Measurements from ENCODE around the gene LELP1.
A peak's percentile ranks its signal among the peaks of the same experiment; 100 is the strongest.

The LELP1 gene

DNA sequence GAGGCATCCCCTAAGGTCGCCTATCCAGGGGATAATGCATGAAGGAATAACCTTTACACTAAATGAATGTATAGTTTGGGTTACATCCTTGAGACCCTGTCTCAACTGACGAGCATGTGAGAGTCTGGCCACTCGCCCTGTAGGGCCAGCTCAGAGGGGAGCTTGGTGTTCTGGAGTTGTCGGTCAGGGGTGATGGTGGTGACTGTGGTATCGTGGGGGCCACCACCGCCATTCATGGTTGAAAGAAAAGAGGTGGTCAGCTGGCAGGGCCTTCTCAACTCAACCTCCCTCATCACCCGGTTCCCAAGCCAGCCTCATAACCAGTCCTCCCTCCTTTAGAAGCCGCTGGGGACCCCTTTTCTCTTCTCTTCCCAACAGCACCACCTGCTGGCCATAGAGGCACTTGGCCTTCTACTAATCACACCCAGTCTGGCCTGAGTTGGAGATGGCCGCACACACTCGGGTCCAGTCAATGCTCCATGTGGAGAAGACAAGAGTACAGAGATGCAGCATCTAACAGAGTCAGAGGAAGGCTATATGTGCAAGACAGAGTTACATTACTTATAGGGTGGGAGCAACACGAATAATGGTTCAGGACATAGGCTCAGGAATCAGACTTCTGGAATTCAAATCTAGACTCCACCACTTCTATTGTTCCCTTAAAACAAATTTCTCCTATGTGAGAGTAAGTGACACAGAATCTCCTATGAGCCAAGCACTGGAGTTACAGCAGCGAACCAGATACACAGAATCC, 26.0 kb downstream of the LELP1 start:
- peak in 2 of 3 experiments; percentile 38 to 39 for DNase-seq

DNA sequence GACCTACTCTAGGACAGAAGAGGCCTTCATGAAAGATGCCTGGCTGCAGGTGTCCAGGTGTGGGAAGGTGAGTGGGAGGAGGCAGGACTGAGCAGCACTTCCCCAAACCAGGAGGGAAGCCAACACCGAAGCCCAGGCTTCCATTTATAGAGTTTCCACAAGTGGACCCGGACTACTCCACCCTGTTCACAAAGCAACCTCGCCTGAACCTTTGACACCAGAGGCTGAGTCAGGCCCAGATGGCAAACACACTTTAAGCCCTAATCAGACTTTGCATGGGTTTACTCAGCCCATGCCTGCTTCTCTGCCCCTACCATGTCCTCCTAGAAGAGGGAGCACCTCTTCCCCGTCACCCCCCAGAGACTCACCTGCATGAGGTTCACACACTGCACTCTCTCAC, 28.1 kb downstream of the LELP1 start:
- no peak for DNase-seq

DNA sequence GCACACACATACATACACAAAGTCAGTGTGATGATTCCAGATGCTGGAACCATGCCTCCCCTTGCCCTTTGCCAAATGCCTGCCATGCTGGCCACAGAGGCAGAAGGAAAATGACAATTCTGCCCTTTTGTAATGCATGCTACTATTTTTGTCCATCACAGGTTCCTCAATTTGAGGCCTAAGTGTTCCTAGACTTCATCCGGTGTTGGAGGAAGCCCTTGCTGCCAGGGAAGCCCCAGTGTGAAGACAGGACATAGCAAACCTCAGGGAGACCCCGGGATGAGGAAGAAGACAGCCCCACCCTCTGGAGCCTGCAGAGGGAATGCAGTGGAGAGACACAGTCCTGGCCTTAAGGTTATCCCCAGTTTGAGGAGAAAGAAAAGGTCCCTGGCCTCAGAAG, 28.6 kb downstream of the LELP1 start:
- no peak for DNase-seq

DNA sequence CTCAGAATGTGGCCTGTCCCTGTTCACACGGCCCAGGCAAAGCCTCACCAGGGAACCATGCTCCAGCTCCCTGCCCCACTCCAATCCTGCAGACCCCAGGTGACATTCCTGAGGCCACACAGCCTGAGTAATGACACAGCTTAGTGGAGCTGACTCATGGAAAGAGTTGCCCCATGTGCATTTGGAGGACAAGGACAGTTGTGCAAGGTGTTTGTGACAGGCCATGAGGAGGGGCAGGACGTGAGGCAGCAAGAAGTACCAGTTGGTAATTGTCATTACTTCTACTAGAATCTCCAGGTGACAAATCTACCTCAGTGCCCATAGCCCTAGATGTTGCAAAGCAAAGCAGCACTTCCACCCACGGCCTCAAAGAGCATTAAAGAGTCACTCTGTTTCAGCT, 29.3 kb downstream of the LELP1 start:
- no peak for DNase-seq

DNA sequence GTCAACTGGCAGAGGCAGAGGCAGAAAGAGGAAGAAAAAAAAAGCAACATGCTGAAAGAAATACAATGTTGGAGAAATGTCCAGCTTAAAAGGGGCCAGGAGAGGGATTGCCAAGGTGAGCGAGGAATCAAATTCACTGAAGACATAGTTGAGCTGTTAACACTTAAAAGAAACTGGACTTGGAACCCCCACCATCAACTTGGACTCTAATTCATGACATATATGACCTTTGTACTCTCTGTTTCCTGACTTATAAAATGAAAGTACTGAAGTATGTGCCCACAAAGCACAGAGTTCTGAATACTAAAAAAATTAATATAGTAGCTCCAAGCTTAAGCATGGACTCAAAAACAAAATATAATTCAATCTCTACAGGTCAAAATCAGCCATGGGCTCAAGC, 30.2 kb downstream of the LELP1 start:
- no peak for DNase-seq

DNA sequence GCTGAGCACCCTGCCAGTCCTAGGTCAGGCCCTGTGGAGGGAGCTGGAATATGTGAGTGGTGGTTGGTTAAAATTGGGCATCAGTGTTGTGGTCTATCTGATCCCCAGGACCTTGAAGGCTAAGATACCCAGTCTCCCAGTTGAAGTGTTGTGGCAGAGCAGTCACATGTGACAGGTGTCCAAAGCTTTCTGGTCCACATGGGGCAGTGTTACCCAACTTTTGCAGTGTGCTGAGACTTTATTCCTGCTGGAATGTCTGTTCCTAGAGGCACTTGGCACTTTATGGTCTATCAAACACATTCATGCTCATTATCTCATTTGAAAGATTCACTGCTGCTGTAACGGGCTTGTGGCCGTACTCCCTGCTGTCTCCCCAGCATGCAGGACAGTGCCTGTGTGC, 35.3 kb downstream of the LELP1 start:
- DNase-seq, result peak in 2 of 3 experiments; percentile 13 to 49

DNA sequence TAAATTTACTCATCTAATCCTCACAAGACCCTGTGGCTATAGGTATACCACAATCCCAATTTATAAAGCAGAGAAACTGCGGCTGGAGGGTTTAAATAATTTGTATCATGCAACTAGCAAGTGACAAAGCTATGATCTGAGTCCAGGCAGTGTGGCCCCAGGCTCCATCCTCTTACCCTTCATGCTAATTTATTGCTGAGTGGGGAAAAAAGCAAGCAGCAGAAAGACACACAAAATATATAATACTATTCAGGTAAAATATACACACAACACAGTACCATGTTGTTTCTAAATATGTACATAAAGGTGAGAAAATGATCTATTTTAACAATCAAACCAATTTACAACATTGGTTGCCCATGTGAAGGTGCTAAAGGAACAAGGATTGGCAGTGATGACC, 38.9 kb downstream of the LELP1 start:
- DNase-seq, result no peak

DNA sequence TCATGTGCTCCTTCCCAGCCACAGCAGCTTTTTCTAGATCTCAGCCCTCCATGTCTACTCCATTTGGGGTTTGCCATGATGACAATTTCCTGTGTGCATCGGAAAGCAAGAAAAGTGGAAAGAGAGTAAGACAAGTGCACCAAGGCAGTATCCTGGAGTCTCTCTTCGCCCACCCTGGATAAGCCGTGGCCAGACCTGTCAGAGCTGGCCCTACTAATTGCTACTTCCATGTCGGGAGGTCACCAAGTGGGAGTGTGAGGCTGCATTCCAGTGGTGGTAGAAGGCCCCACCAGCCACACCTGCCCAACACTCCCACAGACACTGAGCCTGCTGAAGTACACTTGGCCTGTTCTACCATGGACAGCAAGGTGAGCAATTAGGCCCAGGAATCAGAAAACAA, 42.2 kb downstream of the LELP1 start:
- no peak for DNase-seq

DNA sequence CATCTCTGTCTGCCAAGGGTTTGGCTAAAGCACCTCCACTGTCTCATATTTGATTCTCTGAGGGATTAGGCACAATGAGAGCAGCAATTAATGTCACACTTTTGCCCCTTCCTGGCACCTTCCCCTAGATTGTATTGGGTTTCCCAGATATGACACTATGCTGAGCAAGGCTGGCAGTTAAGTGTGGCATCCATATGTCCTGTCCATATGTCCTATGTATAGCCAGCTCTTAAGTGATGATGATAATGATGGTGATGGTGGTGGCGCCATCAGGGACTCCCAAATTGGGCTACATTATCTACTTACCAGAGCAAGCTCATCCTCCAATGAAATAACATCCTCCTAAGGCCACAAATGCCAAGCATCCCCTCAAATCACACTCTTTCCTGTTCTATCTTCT, 42.8 kb downstream of the LELP1 start:
- no peak for DNase-seq

DNA sequence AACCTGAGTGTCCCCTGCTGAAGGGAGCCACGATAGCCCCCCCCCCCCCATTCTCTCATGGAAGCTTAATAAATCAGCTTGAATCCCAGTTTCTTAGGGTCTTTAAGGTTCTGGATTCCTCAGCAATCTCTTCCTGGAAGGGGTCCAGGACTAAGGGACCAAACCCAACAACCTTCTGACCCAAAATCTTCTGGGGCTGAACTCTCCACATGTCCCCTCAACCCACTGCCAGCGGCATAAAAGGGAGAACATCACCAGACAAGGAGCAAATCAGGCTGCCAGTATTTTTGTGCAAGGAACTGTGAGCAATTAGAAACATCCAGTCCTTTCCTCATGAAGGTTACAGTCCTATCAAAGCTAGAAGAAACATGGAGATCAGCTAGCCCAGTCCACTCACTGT, 43.6 kb downstream of the LELP1 start:
- DNase-seq, result no peak

DNA sequence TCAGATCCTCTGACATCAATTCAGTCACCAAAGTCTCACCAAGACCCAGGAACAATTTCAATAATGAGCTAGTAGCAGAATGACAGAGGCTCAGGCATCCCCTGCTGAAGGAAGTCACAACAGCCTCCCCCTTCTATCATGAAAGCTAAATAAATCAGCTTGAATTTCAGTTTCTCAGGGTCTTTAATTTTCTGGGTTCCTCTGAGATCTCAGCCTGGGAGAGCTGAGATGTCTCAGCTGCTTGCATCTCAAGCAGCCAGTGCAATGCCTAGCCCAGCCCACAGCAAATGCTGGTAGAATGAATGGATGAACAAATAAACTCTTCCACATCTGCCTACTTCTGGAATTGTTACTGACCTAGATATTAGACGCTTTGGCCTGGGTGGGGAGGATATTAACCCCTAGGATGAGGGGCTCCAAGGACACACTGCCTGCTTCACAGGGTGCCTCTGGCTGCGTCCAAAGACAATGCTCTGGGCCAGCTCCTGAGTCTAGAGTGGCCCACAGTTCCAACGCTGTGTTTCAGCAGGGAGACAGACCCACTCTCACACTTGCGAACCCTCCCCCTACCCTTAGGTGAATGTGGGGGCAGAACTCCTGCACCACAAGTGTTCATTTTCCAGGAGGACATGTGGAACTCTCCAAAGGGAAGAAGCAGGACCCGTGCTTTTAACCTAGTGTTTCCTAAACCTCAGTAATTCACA, 45.1 kb downstream of the LELP1 start:
- no peak for DNase-seq

DNA sequence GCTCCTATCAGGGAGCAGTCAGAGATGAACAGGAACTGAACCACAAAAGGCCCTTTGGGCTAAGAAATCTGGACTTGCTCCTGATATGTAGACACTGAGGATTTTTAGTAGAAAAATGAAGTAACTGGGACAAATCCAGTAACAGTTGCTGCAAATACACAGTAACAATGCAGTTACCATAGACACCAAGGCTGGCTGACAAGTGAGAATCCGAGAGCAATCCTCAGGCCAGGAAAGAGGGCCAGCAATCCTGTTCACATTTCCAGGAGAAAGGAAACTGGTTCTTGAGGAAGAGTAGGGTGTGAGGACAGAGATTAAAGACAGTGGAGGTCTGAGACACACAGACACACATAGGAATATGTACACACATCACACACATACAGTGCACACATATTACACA, 46.9 kb downstream of the LELP1 start:
- DNase-seq, result no peak

DNA sequence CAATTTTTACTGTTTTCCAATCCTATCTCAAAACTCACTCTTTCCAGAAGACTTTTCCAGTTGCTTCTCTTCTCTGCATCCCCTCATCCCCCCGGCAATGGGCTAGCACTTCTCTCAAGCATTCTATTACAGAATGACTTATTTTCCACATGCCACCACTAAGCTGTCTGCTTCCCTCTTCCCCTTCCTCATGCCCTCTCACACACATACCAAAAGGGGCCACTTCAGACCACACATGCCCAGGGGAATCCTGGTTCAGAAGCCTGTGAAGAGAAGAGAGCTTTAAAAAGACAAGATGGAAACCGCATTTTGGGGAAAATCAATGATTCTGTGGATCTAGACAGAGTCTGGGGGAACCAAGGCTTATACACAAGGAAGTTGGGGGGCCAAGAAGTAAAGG, 47.9 kb downstream of the LELP1 start:
- no peak for DNase-seq

DNA sequence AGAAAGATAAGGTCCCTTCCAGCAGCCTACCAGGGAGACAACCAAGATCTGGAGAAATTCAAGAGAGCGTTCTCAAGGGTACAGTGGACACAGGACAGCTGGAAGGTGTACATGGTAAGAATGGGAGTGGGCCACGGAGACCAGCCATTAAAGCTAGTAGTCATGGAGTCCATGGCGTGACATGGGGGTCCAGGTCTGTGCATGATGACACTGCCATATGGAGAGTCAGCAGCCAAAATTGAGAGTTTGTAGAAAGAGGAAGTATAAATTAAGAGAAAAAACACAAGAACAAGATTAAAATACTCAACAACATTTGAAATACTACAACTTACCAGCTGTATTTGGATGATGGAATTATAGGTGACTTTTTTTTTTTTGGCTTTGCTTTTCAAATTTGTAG, 48.3 kb downstream of the LELP1 start:
- DNase-seq, result no peak

DNA sequence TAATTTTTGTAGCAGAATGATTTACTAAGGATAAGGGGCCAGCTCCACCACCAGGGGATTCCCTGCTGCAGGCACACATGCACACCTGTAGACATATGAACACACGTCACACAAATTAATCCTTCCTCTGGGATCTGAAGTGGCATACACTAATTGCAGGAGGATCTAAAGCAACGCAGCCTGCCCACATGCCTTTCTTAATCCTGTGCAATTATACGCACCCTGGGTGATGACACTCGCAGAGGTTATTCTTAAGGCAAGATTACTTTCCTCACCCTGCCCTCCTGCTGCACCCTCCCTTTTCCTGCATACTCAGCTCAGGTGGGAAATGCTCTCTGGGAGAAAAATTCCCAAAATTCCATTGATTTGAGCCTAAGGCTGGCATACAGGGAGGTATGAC, 48.8 kb downstream of the LELP1 start:
- DNase-seq, result no peak

DNA sequence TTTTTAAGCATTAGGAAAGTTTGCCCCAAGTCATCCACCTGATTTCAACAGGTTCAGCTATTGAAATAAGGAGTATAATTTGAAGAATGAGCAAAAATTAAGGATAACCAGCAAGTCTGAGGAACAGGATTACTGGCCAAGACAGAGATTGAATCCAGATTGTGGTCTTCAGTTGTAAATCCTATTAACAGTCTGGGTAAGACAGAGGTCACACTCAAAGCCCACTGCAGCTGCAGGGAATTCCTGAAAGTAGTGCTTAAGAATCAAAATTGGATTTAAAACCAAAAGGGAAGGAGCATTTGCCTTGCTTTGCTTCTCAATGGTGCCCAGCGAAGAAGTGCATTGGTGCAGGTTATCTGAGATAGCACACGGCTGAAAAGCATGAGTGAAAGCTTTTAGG, 49.8 kb downstream of the LELP1 start:
- DNase-seq, result no peak

DNA sequence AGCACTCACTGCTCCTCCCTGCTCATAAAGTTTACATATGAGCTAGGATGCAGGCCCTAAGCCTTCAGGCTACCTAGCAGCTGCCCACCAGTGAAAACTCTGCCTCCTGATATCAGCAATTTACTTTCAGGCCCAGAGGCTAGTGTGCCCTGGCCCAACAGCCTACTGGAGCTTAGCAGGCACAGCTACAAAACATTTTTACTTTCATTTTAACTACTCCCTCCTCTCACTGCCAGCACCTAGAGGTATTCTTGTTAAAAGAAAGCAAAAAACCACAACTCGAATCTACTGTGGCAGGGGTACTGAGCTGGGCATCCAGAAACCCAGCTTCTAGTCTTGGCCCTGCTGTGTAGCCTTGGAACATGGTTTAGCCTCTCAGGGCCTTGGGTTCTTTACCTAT, 50.5 kb downstream of the LELP1 start:
- DNase-seq, result no peak

All from NCI-H1417 (cell line).